Mesangial cell (primary cell): ENCODE measurements around the gene TSKS. TPM values are rescaled to one million over a fixed set of nuclear protein-coding genes. Genes with fewer than 3 reads are reported as not detected.

ENCODE experiments used
- total RNA-seq: library from RNA; depleted of rRNA; stranded (reverse); fragments of >200 nt; gene quantifications from 2 replicates; pipeline ENCODE4 v1.2.3, GENCODE V29; 2015

The TSKS gene
- total RNA-seq, result not detected in 2 replicates

GRCh38 chr19:49763230-49763629, at the start of gene TSKS:
TSS of gene TSKS (minus strand) at chr19:49763306. CDS start at chr19:49763247, 59 bp downstream.

GRCh38 chr19:49766930-49767299, 3.8 kb upstream of the TSKS start, which contains the start of gene AP2A1:
TSS of gene AP2A1 (plus strand) at chr19:49767001. CDS start at chr19:49767134, 133 bp downstream.

GRCh38 chr19:49690656-49691242, 72.4 kb downstream of the TSKS start, which contains the start of gene CPT1C:
TSS of gene CPT1C (plus strand) at chr19:49691116. CDS start at chr19:49692253, 1,137 bp downstream.

Other genes starting within 250 kb of the TSKS start
- 88.3 and 94.6 TPM in 2 replicates for gene RCN3, start 235.3 kb downstream of the TSKS start, total RNA-seq
- 135 and 207 TPM in 2 replicates for gene NOSIP, start 182.8 kb downstream of the TSKS start, total RNA-seq
- 0.16 and 1.1 TPM in 2 replicates for gene PRRG2, start 182.0 kb downstream of the TSKS start, total RNA-seq
- 12.1 and 15.8 TPM in 2 replicates for gene PRR12, start 172.1 kb downstream of the TSKS start, total RNA-seq
- gene RRAS, start 123.2 kb downstream of the TSKS start, total RNA-seq, result 71.7 and 112 TPM in 2 replicates
- 39.8 and 41.7 TPM in 2 replicates for gene SCAF1, start 121.1 kb downstream of the TSKS start, total RNA-seq
- 86.6 and 127 TPM in 2 replicates for gene IRF3, start 97.4 kb downstream of the TSKS start, total RNA-seq
- 20.0 and 67.8 TPM in 2 replicates for gene BCL2L12, start 97.4 kb downstream of the TSKS start, total RNA-seq
- 222 and 459 TPM in 2 replicates for gene PRMT1, start 86.0 kb downstream of the TSKS start, total RNA-seq
- gene ADM5, start 73.7 kb downstream of the TSKS start, total RNA-seq, result 0.38 and 0.49 TPM in 2 replicates
- gene CPT1C, start 72.2 kb downstream of the TSKS start, total RNA-seq, result 4.4 and 30.8 TPM in 2 replicates
- gene AP2A1, start 3.7 kb upstream of the TSKS start, total RNA-seq, result 149 and 166 TPM in 2 replicates
- 22.3 and 33.6 TPM in 2 replicates for gene FUZ, start 50.0 kb upstream of the TSKS start, total RNA-seq
- gene MED25, start 55.0 kb upstream of the TSKS start, total RNA-seq, result 36.0 and 48.4 TPM in 2 replicates
- gene PTOV1, start 87.9 kb upstream of the TSKS start, total RNA-seq, result 106 and 159 TPM in 2 replicates
- gene PNKP, start 104.3 kb upstream of the TSKS start, total RNA-seq, result 47.2 and 60.3 TPM in 2 replicates
- 36.3 and 38.9 TPM in 2 replicates for gene AKT1S1, start 114.0 kb upstream of the TSKS start, total RNA-seq
- 24.3 and 39.8 TPM in 2 replicates for gene TBC1D17, start 114.4 kb upstream of the TSKS start, total RNA-seq
- 2.3 and 4.4 TPM in 2 replicates for gene IL4I1, start 133.6 kb upstream of the TSKS start, total RNA-seq
- 9.9 and 11.8 TPM in 2 replicates for gene ATF5, start 165.9 kb upstream of the TSKS start, total RNA-seq
- 43.6 and 92.2 TPM in 2 replicates for gene NUP62, start 166.2 kb upstream of the TSKS start, total RNA-seq
- not detected in 2 replicates for gene SIGLEC11, start 197.9 kb upstream of the TSKS start, total RNA-seq